GM12873 (cell line): Measurements from ENCODE around the gene DCAKD.

Source experiments
- CTCF ChIP-seq: IDR thresholded peaks from 2 replicates; pipeline ENCODE4 v1.5.1; 2012; ENCODE audit warnings: low read depth, mild to moderate bottlenecking, moderate library complexity, low read length, control low read depth; ENCODE audit not compliant: insufficient read depth; ENCODE audit errors: missing control alignments

The DCAKD gene

GRCh38 chr17:44988044-44988942, 63.1 kb downstream of the DCAKD start:
- TF ChIP-seq CTCF = no peak

- TF ChIP-seq CTCF = no peak
These were observed 67.9 kb downstream of the DCAKD start for GRCh38 chr17:44983563-44983962.

GRCh38 chr17:44982113-44982702, 69.2 kb downstream of the DCAKD start:
- TF ChIP-seq CTCF = no peak

- no peak for TF ChIP-seq CTCF
These were observed 70.0 kb downstream of the DCAKD start for GRCh38 chr17:44981221-44981968.

GRCh38 chr17:44979426-44979995, 71.9 kb downstream of the DCAKD start:
- no peak for TF ChIP-seq CTCF

GRCh38 chr17:44978807-44979206, 72.6 kb downstream of the DCAKD start:
- TF ChIP-seq CTCF = no peak
